ENCODE measurements around the gene HDAC11. TPM values are rescaled to one million over a fixed set of nuclear protein-coding genes. Genes with fewer than 3 reads are reported as not detected.
"Not testable (repeated sequence)": the region's sequence is repeated elsewhere in the genome, so short reads cannot be mapped to it uniquely, and the experiment has no call there.

Gene HDAC11
- total RNA-seq, 1 donor from 2014 or later, result 15.9 TPM

DNA sequence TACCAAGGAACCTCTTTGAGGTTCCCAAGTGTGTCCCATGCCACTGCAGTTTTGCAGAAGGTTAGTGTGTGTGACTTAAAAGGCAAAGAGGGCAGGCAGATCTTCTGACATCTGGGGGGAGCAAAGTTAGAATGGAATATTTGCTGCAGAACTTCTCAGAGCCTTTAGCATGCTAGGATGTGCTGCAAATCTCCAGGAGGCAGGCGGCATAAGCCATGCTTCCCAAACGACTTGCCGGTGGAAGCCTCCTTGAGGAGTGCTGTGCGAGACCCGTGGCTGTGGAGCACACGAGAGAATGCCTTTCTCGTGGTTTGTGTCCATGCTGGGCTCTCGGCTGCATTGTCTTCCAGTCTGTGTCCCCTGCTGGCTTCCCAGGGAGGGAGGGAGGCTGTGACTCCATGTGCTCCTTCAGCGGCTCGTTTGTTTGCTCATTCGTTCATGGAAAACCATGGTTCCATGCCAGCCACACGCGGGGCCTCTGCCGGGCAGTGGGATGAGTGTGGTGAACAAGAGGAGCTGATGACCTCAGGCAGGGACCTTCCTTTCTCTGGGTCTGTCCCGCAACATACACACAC lies 13.8 kb downstream of the HDAC11 start:
- no peak for ATAC-seq

DNA sequence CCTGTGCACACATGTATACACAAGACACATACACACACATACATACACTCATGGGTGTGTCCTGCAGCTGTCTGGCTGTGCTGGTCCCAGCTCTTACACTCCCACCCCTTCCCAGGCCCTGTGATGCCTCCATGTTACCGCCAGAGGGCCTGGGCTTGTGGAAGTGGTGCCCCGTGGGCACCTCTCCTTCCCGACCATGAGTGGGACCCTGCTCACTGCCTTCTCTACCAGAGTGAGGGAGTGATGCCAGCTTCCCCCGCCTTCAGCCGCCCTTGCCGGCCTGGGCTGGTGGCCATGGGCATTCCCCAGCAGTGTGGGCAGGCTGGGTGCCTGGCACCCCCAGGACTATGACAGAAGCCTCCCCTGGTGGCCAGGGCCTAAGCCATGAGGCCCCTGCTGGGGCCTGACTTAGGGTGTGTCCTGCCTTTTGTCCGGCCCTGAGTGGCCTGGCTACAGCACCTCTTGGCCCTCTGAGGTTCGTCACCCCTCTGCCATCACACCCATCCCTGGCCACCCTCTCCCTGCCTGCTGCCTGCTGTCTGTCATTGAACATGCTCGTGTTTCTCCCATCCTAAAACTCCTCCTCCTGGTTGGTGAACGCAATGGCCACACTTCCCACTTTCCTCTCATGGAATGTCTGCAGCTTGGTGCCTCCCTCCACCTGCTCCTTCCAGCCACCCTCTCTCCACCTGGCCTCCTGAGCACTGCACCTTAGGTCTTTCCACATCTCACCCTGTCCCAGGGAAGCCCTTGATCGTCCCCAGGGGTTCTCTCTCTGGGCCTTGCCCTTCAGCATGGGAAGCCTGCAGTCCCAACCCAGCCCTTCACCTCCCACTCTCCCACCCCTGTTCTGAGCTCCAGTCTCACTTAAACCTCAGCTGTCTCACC lies 14.6 kb downstream of the HDAC11 start:
- no peak for ATAC-seq

DNA sequence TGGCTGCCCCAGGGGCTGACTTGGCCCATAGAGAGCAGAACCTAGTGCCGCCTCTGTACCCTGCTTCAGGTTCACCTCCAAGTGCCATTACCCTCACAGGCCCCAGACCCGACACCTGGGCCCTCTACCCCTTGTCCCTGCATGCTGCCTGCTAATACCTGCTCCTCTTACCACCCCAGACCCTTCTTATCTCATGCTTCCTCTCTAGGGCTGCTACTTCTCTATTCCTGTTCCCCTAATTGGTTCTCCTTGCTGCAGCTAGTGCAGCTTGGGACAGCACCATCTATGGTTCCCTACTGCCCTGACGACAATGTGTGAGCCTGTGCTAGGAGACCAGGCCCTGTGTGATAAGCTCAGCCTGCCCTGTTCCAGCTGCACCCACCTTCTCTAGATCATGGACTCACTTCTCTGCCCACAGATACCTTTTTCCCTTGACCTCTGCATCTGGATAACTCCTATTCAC lies 15.3 kb downstream of the HDAC11 start:
- no peak for ATAC-seq

DNA sequence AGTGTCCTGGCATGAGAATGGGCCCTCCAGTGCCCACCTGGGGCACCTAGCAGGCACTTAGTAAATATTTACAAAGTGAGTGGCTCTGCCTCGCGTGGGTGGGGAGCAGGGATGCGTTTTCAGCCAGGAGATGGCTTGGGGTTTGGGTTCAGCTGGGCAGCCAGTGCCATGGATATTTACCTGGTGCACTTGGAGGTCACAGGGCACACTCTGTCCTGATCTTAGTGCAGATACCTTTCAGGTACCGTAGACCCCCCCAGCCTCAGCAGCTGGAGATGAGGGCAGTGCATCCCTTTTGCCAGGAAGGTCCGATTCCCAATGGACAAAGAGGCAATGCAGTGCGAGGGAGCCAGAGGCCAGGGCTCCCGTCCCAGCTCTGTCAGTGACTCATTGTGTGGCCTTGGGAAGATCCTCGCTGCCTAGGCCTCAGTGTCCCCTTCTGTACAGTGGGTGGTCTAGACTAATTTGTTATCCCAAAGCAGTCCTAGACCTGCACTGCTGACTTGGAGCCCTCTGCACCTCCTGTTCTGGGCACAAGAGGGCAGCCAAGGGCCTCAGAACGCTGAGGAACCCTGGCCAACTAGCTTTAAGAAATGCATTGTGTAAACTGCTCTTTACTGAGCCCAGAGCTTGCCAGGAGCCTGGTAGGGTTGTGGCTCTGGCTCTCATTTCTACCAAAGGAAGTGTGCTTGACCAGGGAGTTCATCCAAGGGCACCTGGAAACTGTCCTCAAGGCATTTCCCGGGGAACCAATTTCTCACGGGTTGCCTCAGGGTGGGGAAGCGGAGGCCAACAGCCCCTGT lies 16.0 kb downstream of the HDAC11 start:
- ATAC-seq, result peak; percentile 88

DNA sequence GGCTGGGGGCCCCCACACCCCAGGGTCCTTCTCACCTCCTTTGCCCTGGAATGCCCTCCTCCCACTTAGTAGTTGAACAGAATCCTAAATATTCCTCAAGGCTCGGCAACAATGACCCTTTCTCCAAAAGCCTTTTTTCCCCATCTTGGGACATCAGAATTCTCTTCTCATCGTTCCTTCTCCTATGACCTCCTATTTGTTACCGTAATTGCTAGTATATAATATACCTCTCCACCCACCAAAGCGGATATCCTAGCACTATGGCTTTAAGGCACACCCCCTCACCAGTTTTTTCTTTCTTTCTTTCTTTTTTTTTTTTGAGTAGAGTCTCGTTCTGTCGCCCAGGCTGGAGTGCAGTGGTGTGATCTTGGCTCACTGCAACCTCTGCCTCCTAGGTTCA lies 16.8 kb downstream of the HDAC11 start:
- no peak for ATAC-seq

DNA sequence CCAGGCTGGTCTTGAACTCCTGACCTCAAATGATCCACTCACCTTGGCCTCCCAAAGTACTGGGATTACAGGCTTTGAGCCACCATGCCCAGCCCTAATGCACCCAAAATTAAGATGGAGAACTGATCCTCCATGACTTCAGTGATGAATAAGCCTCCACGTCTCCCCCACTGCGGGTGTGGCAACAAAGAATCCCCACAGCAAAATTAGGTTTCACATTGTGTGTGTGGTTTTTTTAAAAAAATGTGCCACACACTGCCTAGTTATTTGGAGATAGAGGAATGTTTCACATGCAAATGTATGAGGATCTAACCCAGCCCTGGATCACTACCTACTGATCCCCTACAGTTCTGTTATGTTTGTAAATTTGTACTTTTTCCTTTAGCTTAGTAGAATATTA lies 17.3 kb downstream of the HDAC11 start:
- no peak for ATAC-seq

DNA sequence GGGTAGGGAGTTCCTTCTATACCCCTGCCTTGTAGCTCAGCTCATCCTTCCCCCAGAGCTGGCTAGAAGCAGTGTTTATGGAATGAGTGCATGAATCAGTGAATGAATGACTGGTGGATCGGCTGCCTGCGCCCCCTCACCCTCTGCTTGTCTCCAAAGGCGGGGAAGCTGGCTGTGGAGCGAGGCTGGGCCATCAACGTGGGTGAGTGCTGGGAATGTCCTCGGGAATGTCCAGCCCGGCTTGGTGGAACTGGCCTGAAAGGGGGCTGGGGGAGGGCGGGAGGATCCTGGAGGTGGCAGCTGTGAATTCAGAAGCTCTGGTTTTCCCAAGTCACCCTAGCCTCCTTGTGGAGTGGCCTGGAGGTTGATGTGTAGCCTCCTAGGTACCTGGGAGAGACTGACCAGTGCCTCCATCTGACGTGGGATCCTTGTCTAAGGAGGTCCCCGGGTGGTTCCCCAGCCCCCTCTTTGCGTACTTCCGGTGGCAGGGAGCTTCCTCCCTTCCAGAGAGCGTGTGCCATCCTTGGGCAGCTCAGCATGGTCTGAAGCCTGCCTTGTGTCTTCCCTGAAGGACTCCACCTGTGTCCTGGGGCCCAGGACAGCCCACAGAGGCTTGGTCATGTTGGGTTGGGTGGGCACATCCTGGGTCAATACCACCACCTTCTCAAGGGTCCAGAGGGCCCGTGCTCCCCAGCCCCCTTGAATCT lies 18.4 kb downstream of the HDAC11 start:
- no peak for ATAC-seq

DNA sequence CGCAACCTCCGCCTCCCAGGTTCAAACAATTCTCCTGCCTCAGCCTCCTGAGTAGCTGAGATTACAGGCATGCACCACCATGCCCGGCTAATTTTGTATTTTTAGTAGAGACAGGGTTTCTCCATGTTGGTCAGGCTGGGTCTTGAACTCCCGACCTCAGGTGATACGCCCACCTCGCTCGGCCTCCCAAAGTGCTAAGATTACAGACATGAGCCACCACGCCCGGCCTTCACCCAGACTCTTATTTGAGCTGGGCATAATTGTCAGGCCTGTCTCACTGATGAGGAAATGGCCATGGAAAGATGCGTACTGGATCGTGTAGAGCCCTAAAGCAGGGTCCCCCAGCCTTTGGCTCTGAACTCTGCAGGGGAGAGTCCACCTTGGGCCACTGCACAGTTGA lies 19.1 kb downstream of the HDAC11 start:
- not testable (repeated sequence) for ATAC-seq

DNA sequence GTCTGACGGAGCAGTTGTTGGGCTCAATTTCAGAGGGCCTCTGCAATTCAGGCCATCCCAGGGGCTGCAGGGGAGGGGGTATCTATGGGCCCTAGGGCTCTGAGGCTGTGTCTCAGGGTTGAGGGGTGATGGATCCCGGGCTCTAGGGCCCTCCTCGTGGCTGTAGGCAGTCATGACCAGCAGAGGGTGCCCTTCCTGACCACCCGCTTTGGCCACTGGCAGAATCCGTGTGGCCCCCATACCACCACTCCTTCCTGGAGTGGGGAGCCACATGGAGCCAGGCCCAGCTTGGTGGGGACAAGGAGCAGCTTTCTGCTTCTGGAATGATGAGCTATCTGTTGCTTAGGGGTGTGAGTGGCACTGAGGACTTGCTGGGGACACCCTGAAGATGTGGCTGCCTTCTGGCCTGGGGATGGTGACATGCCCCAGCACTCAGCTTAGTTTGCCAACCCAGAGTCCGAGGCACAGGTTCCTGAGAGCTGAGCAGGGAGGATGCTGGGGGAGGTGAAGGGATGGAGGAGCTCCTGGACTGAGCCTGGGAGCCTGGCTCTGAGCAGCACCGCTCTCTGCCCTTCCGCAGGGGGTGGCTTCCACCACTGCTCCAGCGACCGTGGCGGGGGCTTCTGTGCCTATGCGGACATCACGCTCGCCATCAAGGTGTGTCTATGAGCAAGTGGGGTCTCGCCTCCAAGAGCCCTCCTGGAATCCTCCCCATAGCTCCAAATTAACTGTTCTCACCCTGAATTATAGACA lies 20.2 kb downstream of the HDAC11 start:
- ATAC-seq, result no peak

DNA sequence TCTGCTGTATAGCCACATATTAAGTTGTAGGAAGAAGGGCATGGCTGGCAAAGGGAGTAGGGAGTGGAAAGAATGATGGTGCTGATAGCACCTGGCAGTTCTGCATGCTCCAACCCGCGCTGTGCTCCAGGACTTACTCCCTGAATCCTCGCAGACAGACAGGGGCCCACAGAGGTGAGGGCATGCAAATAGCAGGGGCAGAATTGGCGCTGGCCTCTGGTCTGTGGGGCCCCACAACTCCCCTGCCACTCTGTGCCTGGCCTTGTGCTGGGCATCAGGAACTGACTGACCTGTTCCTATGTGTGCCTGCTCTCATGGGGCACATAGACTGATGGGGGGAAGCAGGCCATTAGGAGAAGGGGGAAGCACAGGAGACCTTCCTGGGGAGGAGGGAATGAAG lies 20.9 kb downstream of the HDAC11 start:
- ATAC-seq, result no peak

DNA sequence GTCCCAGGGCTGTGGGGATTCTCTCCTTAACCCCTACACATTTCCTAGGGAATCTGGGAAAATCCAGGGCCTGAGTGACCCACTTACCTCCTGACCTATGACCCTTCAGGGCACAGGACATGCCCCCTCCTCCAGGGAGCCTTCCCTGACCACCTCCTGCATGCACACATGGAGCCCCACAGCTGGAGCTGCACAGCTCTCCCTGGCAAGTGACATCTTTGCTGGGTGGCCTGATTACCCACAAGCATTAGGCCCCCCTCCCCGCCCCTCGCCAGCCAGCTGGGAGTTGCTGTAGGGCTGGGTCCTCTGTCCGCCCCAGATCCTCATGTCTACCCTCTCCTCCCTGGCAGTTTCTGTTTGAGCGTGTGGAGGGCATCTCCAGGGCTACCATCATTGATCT lies 21.4 kb downstream of the HDAC11 start:
- ATAC-seq, result no peak

DNA sequence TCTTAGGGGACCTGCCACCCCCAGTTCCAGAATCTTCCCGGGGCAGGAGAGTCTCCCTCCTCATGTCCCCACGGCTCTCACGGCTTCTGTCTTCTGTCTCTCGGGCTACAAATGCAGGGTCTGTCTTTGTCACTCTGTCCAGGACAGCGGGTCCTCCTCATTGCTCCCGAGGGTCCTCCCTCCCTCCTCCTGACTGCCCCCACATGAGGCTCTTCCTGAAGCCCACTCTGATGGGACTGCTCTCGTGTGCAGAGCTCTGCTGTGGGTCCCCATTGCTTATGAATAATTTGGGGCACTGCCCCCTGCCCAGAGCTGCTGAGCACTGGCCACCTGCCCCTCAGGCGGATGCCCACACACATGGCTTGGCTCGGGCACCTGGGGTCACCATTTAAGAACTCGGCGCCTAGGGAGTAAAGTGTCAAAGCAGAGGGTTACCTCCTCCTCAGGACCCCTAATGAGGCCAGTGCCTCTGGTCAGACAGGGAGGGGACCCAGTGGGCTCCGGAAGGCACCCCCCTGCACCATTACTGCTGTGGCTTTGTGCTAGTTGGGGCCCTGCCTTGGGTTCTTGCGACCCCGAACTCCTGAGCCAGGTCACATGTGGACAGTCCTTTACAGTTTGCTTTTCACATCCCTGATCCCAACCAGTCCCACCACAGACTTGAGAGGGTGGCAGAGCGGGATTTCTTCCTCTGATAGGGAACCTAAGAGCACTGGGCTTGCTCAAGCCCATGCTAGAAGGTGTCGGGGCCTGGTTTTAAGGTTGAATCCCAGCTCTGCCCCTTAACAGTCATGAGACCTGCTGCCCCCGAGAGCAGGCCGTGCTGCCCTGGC lies 22.1 kb downstream of the HDAC11 start:
- ATAC-seq, result no peak

DNA sequence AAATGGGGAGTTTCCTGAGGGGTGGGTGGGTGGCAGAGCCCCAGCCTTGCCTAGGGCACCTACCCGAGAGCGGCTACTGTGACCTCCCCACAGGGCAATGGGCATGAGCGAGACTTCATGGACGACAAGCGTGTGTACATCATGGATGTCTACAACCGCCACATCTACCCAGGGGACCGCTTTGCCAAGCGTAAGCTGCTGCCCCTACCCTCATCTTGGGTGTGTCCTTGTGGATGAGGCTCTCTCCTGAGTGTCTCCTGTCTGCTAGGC lies 22.6 kb downstream of the HDAC11 start:
- no peak for ATAC-seq

DNA sequence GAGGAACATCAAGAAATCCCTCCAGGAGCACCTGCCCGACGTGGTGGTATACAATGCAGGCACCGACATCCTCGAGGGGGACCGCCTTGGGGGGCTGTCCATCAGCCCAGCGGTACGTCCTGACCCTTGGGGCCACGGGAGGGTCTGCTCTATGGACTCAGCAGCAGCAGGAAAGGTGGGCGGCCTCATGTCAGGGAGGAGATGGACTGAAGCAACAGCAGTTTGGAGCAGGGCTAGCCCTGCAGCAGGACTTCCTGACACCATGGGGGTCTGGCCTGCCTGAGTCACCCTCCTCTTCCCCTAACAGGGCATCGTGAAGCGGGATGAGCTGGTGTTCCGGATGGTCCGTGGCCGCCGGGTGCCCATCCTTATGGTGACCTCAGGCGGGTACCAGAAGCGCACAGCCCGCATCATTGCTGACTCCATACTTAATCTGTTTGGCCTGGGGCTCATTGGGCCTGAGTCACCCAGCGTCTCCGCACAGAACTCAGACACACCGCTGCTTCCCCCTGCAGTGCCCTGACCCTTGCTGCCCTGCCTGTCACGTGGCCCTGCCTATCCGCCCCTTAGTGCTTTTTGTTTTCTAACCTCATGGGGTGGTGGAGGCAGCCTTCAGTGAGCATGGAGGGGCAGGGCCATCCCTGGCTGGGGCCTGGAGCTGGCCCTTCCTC lies 24.2 kb downstream of the HDAC11 start:
- ATAC-seq, result no peak

DNA sequence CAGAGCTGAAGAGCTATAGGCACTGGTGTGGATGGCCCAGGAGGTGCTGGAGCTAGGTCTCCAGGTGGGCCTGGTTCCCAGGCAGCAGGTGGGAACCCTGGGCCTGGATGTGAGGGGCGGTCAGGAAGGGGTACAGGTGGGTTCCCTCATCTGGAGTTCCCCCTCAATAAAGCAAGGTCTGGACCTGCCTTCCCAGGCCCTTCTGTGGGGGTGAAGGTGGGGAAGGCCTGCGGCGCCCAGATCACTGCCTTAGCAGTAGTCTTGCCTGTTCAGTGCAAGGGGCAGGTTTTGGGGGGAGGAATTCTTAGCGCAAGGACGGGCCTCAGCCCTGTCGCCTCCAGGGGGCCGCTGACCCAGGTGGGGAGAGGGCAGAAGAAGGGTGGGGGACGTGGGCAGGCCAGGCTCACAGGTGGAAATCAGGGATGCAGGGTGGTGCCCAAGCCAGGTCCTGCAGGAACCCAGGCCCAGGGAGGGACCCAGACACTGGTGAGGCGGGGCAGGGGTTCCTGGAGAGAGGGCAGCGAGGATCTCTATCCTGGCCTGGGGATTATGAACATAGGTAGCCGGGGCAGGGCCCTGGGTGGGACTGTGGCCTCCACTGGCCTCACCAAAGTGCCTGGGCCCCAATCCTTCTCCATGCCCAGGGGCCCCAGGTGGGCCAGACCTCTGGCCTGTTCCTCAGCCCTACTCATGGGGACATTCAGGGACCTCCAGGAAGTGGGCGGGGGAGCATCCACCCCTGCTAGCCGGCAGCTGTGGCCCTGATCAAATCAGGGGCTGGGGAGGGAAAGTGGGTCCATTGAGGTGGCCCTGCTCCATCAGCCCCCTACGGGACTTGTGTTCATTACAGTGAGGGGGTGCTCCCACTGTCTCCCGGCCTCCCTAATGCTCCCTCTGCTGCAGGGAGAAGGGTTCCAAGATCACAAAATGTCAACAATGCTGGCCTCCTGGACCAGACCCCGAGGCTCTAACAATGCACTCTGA lies 25.3 kb downstream of the HDAC11 start:
- no peak for ATAC-seq

DNA sequence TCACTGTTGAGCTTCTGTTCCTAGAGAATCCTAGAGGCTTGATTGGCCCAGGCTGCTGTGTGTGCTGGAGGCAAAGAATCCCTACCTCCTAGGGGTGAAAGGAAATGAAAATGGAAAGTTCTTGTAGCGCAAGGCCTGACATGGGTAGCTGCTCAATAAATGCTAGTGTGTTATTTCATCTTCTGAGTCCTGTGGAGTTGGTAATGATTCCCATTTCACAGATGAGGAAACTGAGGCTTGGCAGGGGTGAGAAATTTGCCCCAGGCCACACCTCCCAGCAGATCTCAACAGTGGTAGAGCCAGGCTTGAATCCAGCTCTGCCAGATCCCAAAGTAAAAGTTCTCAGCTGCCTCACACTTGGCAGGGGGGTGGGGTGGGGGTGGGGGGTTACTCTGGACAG lies 26.1 kb downstream of the HDAC11 start:
- no peak for ATAC-seq

DNA sequence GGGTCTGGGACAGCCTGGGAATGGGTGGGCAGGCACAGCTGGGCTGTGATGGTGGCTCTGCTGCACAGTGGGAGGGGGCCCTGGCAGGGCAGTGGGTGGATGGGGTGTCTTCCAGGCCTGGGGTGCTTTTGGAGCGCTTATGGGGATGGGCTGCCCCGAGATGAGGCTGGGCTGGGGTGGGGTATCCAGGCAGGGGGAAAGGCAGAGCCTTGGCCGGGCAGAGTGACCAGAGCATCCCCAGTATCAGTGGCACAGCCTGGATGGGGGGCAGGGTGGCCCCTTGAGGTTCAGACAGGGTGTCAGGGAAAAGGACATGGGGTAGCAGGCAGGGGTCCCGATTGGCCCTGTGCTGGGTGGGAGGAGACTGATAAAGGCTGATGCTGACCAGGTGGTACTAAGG lies 26.6 kb downstream of the HDAC11 start:
- ATAC-seq, result no peak

DNA sequence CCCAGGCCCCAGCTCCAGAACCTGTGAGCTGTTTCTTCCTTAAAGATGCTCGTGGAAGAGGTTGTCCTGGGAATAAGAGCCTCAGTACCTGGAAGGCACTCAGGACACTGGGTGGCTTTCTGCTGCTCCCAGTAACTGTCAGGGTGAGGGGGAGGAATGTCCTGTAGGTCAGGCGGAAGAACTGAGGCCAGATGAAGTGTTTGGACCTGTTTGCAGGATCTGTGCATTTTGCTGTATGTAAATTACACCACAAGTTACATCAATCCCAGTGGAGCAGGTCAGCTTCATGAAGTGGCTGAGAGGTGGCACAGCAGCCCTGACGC lies 27.1 kb downstream of the HDAC11 start:
- ATAC-seq, result no peak

DNA sequence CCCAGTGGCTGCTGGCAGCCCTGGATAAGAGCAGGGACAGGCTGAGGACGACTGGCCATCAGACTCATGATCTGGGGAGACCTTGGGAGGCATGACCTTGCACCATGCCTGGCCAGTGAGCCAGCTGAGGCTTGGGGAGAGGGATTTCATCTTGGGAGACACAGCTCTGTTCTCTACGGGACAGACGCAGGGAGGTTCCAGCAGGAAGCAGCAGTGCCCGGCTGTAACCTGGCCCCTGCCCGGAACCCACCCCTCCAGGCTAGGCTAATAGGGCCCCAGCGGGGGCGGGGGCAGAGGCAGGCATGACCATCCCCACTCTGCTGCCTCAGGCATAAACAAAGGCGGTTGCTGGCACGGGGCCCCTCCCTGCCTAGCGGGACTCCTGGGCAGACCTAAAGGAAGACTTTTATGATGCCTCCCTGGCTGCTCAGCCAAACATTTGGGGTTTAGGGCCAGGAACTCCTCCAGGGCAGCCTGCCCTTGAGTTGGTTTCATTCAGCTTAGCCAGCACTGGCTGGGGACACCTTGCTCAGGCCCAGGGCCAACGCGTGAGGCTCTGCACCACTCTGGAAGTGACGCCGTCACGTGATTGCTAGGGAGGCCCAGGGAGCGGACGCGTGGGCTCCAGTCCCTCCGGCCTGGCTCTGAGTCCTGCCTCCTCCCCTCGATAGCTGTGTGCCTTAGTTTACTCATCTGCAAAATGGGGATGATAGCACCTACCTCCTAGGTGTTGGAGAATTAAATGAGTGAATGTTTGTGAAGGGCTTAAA lies 27.6 kb downstream of the HDAC11 start:
- peak; percentile 25 for ATAC-seq

Data from esophagus mucosa (tissue), 1 donor.